NCI-H146 treated with DMSO at 0.1 percent for 48 hours (cell line): Measurements from ENCODE around the gene TMPRSS13.
A peak's percentile ranks its signal among the peaks of the same experiment; 100 is the strongest.

Source experiments
- DNase-seq: peaks from one replicate; lab custom pipeline; 2025; ENCODE audit not compliant: unreplicated experiment; lab: John Stamatoyannopoulos, UW

TMPRSS13 gene

GRCh38 chr11:117914398-117914761 lies 14.8 kb downstream of the TMPRSS13 start:
- DNase-seq = no peak

GRCh38 chr11:117913736-117914397 lies 15.3 kb downstream of the TMPRSS13 start:
- no peak for DNase-seq

- DNase-seq = no peak
These were observed 16.7 kb downstream of the TMPRSS13 start for GRCh38 chr11:117912497-117912896.

GRCh38 chr11:117911694-117912093 lies 17.5 kb downstream of the TMPRSS13 start:
- no peak for DNase-seq

- DNase-seq = no peak
These were observed 18.1 kb downstream of the TMPRSS13 start for GRCh38 chr11:117910941-117911655.

GRCh38 chr11:117910525-117910924 lies 18.7 kb downstream of the TMPRSS13 start:
- no peak for DNase-seq

- no peak for DNase-seq
These were observed 19.4 kb downstream of the TMPRSS13 start for GRCh38 chr11:117909611-117910382.

GRCh38 chr11:117908959-117909610 lies 20.1 kb downstream of the TMPRSS13 start:
- no peak for DNase-seq

- peak; percentile 90 for DNase-seq
These were observed 20.9 kb downstream of the TMPRSS13 start for GRCh38 chr11:117908109-117908895.

- DNase-seq = peak; percentile 96
These were observed 21.7 kb downstream of the TMPRSS13 start for GRCh38 chr11:117907276-117908108.

GRCh38 chr11:117906710-117907109 lies 22.5 kb downstream of the TMPRSS13 start:
- no peak for DNase-seq

GRCh38 chr11:117906126-117906525 lies 23.1 kb downstream of the TMPRSS13 start:
- DNase-seq = no peak

GRCh38 chr11:117905524-117905923 lies 23.7 kb downstream of the TMPRSS13 start:
- DNase-seq = no peak

GRCh38 chr11:117903505-117904382 lies 25.5 kb downstream of the TMPRSS13 start:
- DNase-seq = peak; percentile 55

- no peak for DNase-seq
These were observed 27.0 kb downstream of the TMPRSS13 start for GRCh38 chr11:117902001-117902845.

GRCh38 chr11:117901601-117902000 lies 27.6 kb downstream of the TMPRSS13 start:
- DNase-seq = no peak

GRCh38 chr11:117900720-117901440 lies 28.3 kb downstream of the TMPRSS13 start:
- DNase-seq = no peak
